ENCODE data around the gene MKNK2. TPM values are rescaled to one million over a fixed set of nuclear protein-coding genes. Genes with fewer than 3 reads are reported as not detected.

MKNK2 gene
- total RNA-seq, 3 donors from 2014 or later (not counting 1 experiment from before 2014, with no cell fraction given), result 259 to 389 (median 322) TPM

- intact Hi-C loops (cut with micrococcal nuclease), result no loop called here
- H3K4me3 ChIP-seq (ENCODE audit: low read length), result no peak overlapping the region
- no peaks in the 10 kb centered on the region for H3K27me3 ChIP-seq (ENCODE audit: control insufficient read depth, insufficient read depth, low read length)
- H3K4me3 Mint-ChIP-seq, result no peak overlapping the region
- H3K4me1 ChIP-seq (ENCODE audit: control insufficient read depth, insufficient read depth, low read length), result peaks cover 52% of the 10 kb centered on the region
- WGBS (ENCODE audit: insufficient coverage), result 92% methylated on average over 32 of the region's 32 CpGs
- no peak for ATAC-seq
- no peaks in the 10 kb centered on the region for H3K9me3 Mint-ChIP-seq
- no peak for DNase-seq
- peak overlapping the region; percentile 15 for H3K27ac ChIP-seq (ENCODE audit: low read length)
- H3K27ac Mint-ChIP-seq, result peak overlapping the region; percentile 82
- H3K27me3 Mint-ChIP-seq (ENCODE audit: low read depth in 2 of 2), result no peaks in the 10 kb centered on the region
- TF ChIP-seq, protein P1, sequence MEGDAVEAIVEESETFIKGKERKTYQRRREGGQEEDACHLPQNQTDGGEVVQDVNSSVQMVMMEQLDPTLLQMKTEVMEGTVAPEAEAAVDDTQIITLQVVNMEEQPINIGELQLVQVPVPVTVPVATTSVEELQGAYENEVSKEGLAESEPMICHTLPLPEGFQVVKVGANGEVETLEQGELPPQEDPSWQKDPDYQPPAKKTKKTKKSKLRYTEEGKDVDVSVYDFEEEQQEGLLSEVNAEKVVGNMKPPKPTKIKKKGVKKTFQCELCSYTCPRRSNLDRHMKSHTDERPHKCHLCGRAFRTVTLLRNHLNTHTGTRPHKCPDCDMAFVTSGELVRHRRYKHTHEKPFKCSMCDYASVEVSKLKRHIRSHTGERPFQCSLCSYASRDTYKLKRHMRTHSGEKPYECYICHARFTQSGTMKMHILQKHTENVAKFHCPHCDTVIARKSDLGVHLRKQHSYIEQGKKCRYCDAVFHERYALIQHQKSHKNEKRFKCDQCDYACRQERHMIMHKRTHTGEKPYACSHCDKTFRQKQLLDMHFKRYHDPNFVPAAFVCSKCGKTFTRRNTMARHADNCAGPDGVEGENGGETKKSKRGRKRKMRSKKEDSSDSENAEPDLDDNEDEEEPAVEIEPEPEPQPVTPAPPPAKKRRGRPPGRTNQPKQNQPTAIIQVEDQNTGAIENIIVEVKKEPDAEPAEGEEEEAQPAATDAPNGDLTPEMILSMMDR (IDR thresholded peaks at IDR 0.05), result no peak
- H3K36me3 Mint-ChIP-seq, result peaks cover 9% of the 10 kb centered on the region
- no peaks in the 10 kb centered on the region for H3K9me3 ChIP-seq (ENCODE audit: control insufficient read depth, insufficient read depth, low read length)
- H3K4me1 Mint-ChIP-seq, result peaks cover 18 to 50% of the 10 kb centered on the region in 2 donors
- H3K36me3 ChIP-seq (ENCODE audit: control insufficient read depth, insufficient read depth, low read length), result peaks cover 67% of the 10 kb centered on the region
Observed at GRCh38 chr19:2072757-2073551, 21.9 kb upstream of the MKNK2 start.

GRCh38 chr19:2070986-2071673 is 20.1 kb upstream of the MKNK2 start:
- TF ChIP-seq, protein P1 (IDR thresholded peaks at IDR 0.05), result no peak
- Histone ChIP-seq H3K36me3 (ENCODE audit: control insufficient read depth, insufficient read depth, low read length) (peaks cover 50% of the 10 kb centered on the region), H3K4me3 (ENCODE audit: low read length) (no peak overlapping the region), H3K9me3 (ENCODE audit: control insufficient read depth, insufficient read depth, low read length) (no peaks in the 10 kb centered on the region), H3K27ac (ENCODE audit: low read length) (no peak overlapping the region), H3K4me1 (ENCODE audit: control insufficient read depth, insufficient read depth, low read length) (peaks cover 42% of the 10 kb centered on the region), H3K27me3 (ENCODE audit: control insufficient read depth, insufficient read depth, low read length) (no peaks in the 10 kb centered on the region)
- peaks cover 18 to 50% of the 10 kb centered on the region in 2 donors for H3K4me1 Mint-ChIP-seq
- H3K4me3 Mint-ChIP-seq, result peak overlapping the region; percentile 59
- ATAC-seq (no peak), DNase-seq (no peak)
- H3K9me3 Mint-ChIP-seq, result no peaks in the 10 kb centered on the region
- H3K36me3 Mint-ChIP-seq, result peaks cover 9% of the 10 kb centered on the region
- no peaks in the 10 kb centered on the region for H3K27me3 Mint-ChIP-seq (ENCODE audit: low read depth in 2 of 2)
- peak overlapping the region; percentile 82 for H3K27ac Mint-ChIP-seq
- WGBS (ENCODE audit: insufficient coverage), result 95% methylated on average over 19 of the region's 19 CpGs
- intact Hi-C loops (cut with micrococcal nuclease), result no loop called here

DNA sequence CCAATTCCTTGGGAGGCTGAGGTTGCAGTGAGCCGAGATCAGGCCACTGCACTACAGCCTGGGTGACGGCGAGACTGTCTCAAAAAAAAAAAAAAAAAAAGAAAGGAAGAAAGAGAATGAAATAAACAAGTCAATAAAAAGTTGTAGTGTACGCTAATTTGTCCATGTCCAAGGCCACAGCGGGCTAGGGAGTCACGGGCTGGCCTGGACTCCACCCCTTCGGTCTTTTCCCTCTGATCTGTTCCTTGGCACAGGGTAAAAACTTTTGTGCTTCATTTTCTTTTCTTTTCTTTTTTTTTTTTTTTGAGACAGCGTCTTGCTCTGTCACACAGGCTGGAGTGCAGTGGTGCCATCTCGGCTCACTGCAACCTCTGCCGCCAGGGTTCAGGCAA is 19.4 kb upstream of the MKNK2 start:
- TF ChIP-seq, protein P1 (IDR thresholded peaks at IDR 0.05), result no peak
- no peaks in the 10 kb centered on the region for H3K27me3 Mint-ChIP-seq (ENCODE audit: low read depth in 2 of 2)
- Histone ChIP-seq H3K36me3 (ENCODE audit: control insufficient read depth, insufficient read depth, low read length) (peaks cover 43% of the 10 kb centered on the region), H3K27ac (ENCODE audit: low read length) (peak overlapping the region; percentile 40), H3K27me3 (ENCODE audit: control insufficient read depth, insufficient read depth, low read length) (no peaks in the 10 kb centered on the region), H3K4me1 (ENCODE audit: control insufficient read depth, insufficient read depth, low read length) (peaks cover 42% of the 10 kb centered on the region), H3K4me3 (ENCODE audit: low read length) (no peak overlapping the region), H3K9me3 (ENCODE audit: control insufficient read depth, insufficient read depth, low read length) (no peaks in the 10 kb centered on the region)
- peaks cover 18 to 50% of the 10 kb centered on the region in 2 donors for H3K4me1 Mint-ChIP-seq
- 95% methylated on average over 8 of the region's 10 CpGs for WGBS (ENCODE audit: insufficient coverage)
- ATAC-seq (no peak), DNase-seq (no peak)
- H3K4me3 Mint-ChIP-seq, result no peak overlapping the region
- peaks cover 9% of the 10 kb centered on the region for H3K36me3 Mint-ChIP-seq
- intact Hi-C loops (cut with micrococcal nuclease), result no loop called here
- peak overlapping the region; percentile 82 for H3K27ac Mint-ChIP-seq
- H3K9me3 Mint-ChIP-seq, result no peaks in the 10 kb centered on the region
